HG03280 (cell line): Measurements from ENCODE around the gene C1orf185.
"Not testable (repeated sequence)": the region's sequence is repeated elsewhere in the genome, so short reads cannot be mapped to it uniquely, and the experiment has no call there.

Source experiments
- ATAC-seq: cut with Tn5 transposase; IDR thresholded peaks from one replicate; pipeline ENCODE4 v1.9.1; 2021; ENCODE audit warnings: mild to moderate bottlenecking, moderate library complexity; ENCODE audit not compliant: unreplicated experiment

C1orf185 gene

DNA sequence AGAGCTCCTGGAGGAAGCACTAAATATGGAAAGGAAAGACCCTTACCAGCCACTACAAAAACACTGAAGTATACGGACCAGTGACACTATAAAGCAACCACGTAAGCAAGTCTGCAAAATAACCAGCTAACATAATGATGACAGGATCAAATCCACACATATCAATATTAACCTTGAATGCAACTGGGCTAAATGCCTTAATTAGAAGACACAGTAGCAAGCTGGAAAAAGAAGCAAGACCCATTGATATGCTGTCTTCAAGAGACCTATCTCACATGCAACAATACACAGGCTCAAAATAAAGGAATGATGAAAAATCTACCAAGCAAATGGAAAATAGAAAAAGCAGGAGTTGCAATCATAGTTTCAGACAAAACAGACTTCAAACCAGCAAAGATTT, 31.0 kb downstream of the C1orf185 start:
- ATAC-seq: no peak

- ATAC-seq: not testable (repeated sequence)
Measured at GRCh38 chr1:51137696-51138095, 35.7 kb downstream of the C1orf185 start.

- no peak for ATAC-seq
Measured at GRCh38 chr1:51139474-51139873, 37.4 kb downstream of the C1orf185 start.

DNA sequence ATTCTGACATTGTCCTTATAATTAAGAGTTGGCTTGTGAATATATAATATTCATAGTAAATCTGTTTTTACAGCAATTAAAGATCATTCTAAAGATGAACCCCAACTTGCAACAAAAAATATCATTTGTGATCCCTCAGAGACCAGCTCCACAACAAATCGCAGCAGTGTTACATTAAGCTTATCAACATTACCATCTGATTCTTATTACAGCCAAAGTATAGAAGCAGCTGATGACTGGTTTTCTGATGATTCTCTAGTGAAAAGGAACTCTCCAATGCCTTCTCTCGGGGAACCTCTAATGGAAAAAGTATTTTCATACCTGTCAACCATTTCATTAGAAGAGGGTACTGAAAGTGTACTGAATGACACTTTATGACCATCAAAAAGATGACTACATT, 45.4 kb downstream of the C1orf185 start:
- no peak for ATAC-seq

- no peak for ATAC-seq
Measured at GRCh38 chr1:51154776-51155175, 52.7 kb downstream of the C1orf185 start.

- no peak for ATAC-seq
Measured at GRCh38 chr1:51156752-51157151, 54.7 kb downstream of the C1orf185 start.

DNA sequence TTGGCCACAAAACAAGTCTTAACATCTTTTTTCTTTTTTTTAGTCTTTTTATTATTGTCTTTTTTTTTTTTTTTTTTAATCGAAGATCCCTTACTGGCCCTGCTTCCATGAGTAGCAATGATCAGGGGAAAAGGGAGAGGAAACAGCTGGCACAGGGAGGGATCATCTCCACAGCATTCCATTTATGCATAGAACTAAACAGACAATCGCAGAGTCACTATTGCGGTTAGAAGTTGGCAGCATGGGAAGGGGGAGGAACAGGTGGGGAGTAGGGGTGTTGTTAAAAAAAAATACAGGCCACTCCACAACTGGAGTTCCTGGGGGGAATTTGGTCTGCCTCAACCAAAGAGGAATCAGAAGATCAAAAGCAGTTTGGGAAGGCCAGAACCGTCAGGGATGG, 55.4 kb downstream of the C1orf185 start:
- no peak for ATAC-seq

DNA sequence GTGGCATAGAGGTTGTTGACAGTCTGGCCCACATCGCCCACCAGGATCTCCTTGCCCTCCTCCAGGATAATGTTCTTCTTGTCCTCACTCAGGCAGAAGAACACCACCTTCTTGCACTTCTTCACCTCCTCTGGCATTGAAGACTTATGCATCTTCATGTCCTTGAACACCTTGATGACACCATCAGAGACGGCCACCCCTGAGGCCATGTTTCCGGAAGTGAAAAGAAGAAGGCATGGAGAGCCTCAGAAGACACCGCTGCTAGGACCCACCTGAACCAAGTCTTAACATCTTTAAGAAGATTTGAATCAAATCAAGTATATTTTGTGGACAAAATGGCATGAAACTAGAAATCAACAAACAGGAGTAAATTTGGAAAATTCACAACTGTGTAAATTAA, 56.2 kb downstream of the C1orf185 start:
- no peak for ATAC-seq

GRCh38 chr1:51162560-51162959, 60.5 kb downstream of the C1orf185 start:
- ATAC-seq: not testable (repeated sequence)

DNA sequence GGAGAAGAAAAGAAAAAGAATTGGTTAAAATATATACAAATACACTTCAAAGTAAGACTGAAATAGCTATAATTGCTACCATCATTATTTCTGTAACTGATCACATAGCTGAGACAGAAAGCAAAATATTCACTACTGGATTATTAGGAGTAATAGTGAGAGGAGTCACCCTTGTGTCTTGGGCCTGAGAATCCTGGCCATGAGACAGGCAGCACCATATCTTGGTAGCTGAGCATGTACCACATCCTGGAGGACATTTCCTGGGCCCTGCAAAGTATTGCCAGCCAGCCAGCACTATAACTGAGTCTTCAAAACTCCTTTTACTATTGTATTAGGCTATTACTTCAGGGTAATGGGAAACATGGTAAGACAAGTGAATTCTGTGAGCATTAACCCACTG, 63.5 kb downstream of the C1orf185 start:
- ATAC-seq: no peak

DNA sequence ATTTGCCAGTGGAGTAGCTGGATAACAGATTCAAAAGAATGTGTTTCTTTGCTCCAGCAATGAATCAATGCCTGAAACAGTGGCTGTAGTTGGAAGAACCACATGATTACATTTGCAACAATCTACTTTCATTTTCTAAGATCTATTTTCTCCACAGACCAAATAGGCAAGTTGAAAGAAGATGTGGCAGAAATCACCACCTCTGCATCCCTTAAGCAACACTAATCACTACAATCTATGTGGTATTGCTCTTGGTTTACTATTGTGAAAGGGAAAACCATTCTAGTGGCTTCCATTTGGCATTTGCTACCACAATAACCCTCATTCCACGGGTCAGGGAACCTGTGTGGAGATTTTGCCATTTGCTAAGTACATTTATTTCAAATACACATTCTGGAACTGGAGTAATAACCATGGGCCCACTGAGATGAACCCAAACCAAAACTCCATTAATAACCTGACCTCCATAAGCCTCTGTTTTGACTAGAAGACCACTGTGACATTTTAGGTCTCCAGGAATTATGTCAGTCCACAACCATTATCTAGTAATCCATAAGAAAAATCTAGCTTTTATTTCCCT, 66.3 kb downstream of the C1orf185 start:
- ATAC-seq: no peak

- no peak for ATAC-seq
Measured at GRCh38 chr1:51168936-51169335, 66.9 kb downstream of the C1orf185 start.

GRCh38 chr1:51170342-51170741, 68.3 kb downstream of the C1orf185 start:
- ATAC-seq: no peak

- ATAC-seq: no peak
Measured at GRCh38 chr1:51172811-51173210, 70.8 kb downstream of the C1orf185 start.

GRCh38 chr1:51175278-51175677, 73.2 kb downstream of the C1orf185 start:
- no peak for ATAC-seq

DNA sequence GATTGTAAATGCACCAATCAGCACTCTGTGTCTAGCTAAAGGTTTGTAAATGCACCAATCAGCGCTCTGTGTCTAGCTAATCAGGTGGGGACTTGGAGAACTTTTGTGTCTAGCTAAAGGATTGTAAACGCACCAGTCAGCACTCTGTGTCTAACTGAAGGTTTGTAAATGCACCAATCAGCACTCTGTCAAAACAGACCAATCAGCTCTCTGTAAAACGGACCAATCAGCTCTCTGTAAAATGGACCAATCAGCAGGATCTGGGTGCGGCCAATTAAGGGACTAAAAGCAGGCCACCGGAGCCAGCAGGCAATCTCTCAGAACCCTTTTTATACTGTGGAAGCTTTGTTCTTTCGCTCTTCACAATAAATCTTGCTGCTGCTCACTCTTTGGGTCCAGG, 76.0 kb downstream of the C1orf185 start:
- ATAC-seq: not testable (repeated sequence)

DNA sequence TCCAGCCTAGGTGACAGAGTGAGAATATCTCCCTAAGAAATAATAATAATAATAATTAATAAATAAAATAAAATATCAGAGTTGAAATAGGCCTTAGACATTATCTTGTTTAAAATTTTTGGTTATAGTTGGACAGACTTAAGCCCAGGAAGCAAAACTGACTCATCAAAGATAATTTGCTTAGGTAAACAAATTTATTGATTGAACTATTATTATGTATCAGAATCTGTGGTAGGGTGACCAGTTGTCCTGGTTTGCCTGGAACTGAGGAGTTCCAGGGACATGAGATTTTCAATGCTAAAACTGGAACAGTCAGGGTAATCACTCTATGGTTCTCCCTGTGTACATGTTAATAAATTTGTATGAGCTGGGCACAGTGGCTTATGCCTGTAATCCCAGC, 86.2 kb downstream of the C1orf185 start:
- ATAC-seq: no peak

DNA sequence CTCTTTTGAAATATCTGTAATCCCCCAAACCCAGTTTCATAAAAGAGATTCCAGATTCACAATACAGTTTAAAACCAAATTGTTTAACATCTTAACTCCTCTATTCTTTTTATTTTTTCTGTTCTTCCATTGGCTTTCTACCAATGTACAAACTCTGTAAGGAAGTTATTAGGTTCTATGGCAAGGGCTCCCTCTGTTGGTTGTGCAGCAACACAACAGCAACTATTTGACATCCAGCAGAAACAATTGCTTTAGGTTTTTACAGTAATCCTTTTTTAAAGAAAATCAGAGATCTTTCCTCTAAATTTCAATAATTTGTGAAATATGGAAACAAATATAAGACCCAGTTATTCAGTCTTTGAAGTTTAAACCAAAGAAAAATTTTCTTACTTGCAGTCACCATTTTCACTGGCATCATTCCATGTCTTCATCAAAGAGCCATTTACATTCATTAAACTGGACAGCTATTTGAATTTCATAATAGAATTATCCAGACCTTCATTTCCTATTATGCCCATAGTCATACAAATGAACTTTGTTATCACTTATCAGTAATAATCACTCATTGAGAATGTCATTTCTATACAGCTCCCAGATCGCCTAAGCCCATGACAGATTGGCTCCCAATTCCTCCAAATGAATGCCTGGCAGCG, 87.5 kb downstream of the C1orf185 start:
- ATAC-seq: no peak

GRCh38 chr1:51190961-51191360, 88.9 kb downstream of the C1orf185 start:
- ATAC-seq: no peak

- no peak for ATAC-seq
Measured at GRCh38 chr1:51192213-51192843, 90.3 kb downstream of the C1orf185 start.

- no peak for ATAC-seq
Measured at GRCh38 chr1:51193564-51193963, 91.5 kb downstream of the C1orf185 start.
